ENCODE results near the gene RPS26.
"Not testable (repeated sequence)": the region's sequence is repeated elsewhere in the genome, so short reads cannot be mapped to it uniquely, and the experiment has no call there.

The RPS26 gene

GRCh38 chr12:56074396-56074795, 32.7 kb downstream of the RPS26 start:
- no peak for DNase-seq (ENCODE audit: extremely low read depth in 1 of 2, low read depth in 1 of 2)

- DNase-seq (ENCODE audit: extremely low read depth in 1 of 2, low read depth in 1 of 2), result not testable (repeated sequence)
Observed at GRCh38 chr12:56077966-56078365, 36.2 kb downstream of the RPS26 start.

DNA sequence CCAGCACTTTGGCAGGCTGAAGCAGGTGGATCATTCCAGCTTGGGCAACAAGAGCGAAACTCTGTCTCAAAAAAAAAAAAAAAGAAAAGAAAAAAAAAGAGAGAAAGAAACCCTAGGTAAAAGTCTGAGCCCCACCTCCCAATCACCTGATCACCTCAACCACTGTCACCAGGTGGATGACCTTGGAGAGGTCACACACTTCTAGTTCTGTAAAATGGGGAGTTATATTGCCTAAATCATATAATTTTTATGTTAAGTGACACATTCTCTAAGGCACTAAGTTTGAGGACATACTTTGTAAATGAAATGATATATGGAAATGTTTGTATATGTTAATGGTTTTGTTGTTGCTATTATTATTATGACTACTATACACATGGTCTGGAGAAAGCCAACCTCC, 36.7 kb downstream of the RPS26 start:
- DNase-seq (ENCODE audit: extremely low read depth in 1 of 2, low read depth in 1 of 2), result no peak

DNA sequence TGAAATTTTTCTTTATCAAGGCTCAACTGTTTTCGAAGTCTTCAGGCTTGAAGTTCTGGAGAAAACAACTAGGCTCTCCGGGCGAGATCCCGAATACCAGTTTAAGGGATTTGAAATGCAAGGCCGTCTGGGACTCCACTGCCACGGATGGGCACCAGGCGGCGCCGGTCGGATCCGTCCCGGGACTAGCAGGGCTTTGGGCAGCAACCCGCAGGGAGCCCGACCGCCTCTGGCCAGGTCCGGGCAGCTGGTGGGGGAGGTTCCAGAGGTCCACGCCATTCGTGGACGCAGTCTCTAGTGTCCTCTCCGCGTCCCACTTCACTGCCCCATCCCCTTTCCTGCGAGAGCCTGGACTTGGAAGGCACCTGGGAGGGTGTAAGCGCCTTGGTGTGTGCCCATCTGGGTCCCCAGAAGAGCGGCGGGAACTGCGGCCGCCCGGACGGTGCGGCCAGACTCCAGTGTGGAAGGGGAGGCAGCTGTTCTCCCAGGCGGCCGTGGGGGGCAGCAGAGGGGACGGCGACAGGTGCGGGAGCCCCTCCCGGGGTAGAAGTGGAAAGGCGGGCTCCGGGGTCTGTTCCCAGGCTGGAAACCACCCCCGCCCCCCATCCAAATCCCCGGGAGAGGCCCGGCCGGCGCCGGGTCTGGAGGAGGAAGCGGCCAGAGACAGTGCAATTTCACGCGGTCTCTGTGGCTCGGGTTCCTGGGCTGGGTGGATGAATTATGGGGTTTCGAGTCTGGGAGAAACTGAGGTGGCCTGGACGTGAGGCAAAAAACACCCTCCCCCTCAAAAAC, 37.4 kb downstream of the RPS26 start:
- DNase-seq (ENCODE audit: extremely low read depth in 1 of 2, low read depth in 1 of 2), result peak in 1 of 2 donors; percentile 38

DNA sequence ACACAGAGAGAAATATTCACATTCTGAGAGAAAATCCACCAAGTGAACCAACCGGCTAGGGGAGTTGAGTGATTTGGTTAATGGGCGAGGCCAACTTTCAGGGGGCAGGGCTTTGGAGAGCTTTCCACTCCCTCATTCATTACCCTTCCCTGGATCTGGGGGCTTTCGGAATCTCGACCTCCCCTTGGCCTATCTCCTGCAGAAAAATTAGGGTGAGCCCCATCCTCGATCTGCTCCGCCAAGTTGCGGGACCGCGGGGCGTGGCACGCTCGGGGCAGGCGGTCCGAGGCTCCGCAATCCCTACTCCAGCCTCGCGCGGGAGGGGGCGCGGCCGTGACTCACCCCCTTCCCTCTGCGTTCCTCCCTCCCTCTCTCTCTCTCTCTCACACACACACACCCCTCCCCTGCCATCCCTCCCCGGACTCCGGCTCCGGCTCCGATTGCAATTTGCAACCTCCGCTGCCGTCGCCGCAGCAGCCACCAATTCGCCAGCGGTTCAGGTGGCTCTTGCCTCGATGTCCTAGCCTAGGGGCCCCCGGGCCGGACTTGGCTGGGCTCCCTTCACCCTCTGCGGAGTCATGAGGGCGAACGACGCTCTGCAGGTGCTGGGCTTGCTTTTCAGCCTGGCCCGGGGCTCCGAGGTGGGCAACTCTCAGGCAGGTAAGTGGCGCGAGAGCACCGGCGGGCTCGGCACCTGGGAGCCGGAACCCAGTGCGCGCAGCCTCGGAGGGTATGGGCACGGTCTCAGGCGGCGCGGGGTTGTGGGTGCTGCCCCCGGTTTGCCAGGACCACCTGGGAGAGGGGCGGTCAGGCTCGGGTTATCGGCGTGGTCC, 38.2 kb downstream of the RPS26 start, which contains the start of gene ERBB3:
Gene ERBB3, plus strand, starts transcription at position 443 of the 833 bp plus-strand sequence. Its CDS starts 136 bp downstream, at position 579.
- DNase-seq (ENCODE audit: extremely low read depth in 1 of 2, low read depth in 1 of 2), result peak; percentile 28 to 44

DNA sequence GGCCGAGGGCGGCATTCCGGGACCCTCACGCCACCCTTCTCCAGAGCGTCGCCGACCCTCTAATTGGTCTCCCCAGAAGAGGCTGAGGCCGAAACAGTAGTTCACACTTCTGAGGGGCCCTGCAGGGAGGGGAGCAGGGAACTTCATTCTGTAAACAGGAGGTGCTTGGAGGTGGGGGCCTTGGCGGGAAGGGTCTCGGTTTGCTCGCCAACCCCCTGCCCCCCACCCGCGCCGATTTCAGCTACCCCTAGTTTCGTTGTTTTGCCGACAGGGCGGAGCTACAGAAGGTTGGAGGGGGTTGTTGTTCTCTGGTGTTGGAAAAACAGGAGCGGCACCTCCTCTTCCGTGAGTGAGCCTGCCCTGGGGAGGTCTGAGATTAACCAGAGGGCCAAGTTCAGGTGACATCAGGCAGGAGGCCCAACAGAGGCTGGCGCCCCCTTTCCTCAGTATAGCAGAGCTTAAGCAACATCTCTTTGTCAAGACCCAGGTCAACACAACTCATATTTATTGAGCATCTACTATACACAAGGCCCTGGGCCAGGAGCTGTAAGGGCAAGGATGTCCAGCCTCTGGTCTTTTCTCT, 38.9 kb downstream of the RPS26 start:
- DNase-seq (ENCODE audit: extremely low read depth in 1 of 2, low read depth in 1 of 2), result no peak

DNA sequence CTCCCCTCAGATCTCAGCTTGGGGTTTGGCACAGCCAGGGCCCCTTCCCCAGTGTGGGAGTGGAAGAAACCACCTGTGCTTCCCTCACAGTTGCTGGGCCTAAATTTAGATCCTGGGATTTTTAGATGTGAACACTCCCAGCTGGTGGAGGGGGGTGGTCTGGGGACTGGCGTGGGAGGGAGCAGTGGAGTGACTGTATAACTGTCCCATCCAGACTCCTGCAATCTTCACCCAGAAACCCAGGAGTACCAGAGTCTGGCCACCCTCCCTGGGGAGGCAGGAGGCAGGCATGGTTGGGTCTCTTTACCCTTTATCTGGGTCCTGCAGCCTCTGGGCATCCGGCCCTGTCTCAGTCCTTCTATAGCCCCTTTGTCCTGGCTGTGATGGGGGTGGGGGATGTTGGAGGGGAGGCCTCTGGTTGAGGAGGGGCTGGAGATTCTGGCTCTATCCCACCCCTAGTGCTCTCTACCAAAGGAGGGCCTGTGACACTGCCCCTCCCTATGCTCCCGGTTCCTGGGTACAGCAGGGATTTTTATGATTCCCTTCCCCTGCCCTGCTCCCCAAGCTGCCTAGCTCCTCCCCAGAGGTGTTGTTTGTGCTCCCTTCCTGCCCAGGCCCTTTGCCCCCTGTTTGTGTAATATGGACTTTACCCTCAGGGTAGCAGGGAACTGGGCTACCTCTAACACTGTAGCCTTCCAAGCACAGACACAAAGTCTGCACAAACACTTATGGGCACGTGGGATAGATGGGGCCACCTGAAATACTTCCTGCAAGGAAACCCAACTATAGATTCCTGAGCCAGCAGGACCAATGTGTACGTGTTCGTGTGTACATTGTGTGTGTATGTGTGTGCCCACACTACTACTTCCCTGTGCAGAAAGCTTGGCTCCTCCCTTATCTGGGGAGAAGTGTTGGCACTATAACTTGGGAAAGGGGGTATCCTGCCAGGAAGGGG, 40.0 kb downstream of the RPS26 start:
- DNase-seq (ENCODE audit: extremely low read depth in 1 of 2, low read depth in 1 of 2), result no peak

DNA sequence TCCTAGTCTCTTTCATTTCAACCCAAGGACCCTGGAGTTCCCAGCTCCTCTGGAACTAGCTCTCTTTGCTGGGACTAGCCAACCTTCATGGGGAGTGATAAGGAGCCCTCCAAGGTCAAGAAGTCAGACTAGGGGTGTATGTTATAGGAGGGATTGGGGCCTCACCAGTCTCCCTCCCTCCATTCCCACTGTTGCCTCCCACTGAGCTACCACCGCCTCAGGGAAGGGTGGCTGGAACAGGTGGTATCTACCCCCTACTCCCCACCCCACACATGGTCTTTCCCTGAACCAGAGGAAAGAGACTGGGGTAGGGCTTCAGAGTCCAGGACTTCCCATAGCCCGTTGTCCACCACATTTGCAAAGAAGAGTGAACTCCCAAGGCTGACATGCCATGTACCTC, 40.7 kb downstream of the RPS26 start:
- no peak for DNase-seq (ENCODE audit: extremely low read depth in 1 of 2, low read depth in 1 of 2)

GRCh38 chr12:56082967-56083366, 41.2 kb downstream of the RPS26 start:
- no peak for DNase-seq (ENCODE audit: extremely low read depth in 1 of 2, low read depth in 1 of 2)

- no peak for DNase-seq (ENCODE audit: extremely low read depth in 1 of 2, low read depth in 1 of 2)
Observed at GRCh38 chr12:56084958-56085543, 43.3 kb downstream of the RPS26 start.

- no peak for DNase-seq (ENCODE audit: extremely low read depth in 1 of 2, low read depth in 1 of 2)
Observed at GRCh38 chr12:56086096-56086495, 44.4 kb downstream of the RPS26 start.

DNA sequence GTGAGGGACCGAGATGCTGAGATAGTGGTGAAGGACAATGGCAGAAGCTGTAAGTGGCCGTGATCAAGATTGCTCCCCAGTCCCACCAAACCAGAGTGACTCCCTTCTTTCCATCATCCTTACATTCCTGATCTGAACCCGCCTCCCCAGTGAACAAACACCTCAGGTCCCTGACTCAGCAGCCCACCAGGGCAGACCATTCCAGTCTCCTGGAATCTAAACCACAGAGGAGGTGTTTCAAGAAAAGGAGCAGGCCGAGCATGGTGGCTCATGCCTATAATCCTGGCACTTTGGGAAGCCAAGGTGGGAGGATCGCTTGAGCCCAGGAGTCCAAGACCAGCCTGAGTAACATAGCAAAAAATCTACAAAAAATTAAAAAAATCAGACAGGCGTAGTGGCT, 44.9 kb downstream of the RPS26 start:
- no peak for DNase-seq (ENCODE audit: extremely low read depth in 1 of 2, low read depth in 1 of 2)

DNA sequence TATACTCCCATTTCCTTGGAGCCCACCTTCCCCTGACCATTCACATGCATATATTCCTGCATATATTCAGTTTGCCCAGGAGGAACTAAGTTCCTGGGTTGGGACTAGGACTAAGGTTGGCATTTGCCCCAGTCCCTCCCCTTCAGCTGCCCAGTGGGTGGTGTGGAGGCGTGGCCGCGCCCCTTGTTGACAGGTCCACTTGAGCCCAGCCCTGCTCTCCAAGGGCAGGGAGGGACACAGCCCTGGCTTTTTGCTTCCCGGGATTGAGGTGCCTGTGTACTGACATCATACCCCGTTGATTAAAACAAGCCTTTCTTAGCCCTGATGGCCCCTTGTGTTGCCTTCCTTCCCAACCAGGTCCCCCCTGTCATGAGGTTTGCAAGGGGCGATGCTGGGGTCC, 45.5 kb downstream of the RPS26 start:
- no peak for DNase-seq (ENCODE audit: extremely low read depth in 1 of 2, low read depth in 1 of 2)
